SK-N-SH (cell line): ENCODE measurements around the gene ARHGAP36. TPM values are rescaled to one million over a fixed set of nuclear protein-coding genes. Genes with fewer than 3 reads are reported as not detected.

Experiments used
- CTCF ChIA-PET: fragments of 300-600, 350-600 bp; formaldehyde crosslinking; extraction: SDS; loops from one replicate; lab custom pipeline; 2021; lab: Yijun Ruan, JAX
- POLR2A ChIA-PET: fragments of 350-600 bp; sonication (Branson Sonifier 250); formaldehyde crosslinking; extraction: SDS; loops from one replicate; lab custom pipeline; 2020; ENCODE audit warnings: antibody characterized with exemption, inconsistent platforms; lab: Yijun Ruan, JAX
- DNase-seq: peaks from one replicate; pipeline ENCODE4 v3.0.0; 2012
- H2AFZ ChIP-seq: fragments of 200-600 bp; sonication (generic); 2 replicates; pipeline ENCODE4 v1.8.1; 2016; ENCODE audit warnings: antibody characterized with exemption, mild to moderate bottlenecking, low read depth
- H3F3A ChIP-seq: fragments of 200-600 bp; sonication (generic); replicated peaks from 2 replicates; pipeline ENCODE3; 2016; ENCODE audit warnings: antibody characterized with exemption, mild to moderate bottlenecking; ENCODE audit not compliant: insufficient read depth
- H3K27ac ChIP-seq, 2 experiments: fragments of 200-500 bp in 1 of 2; fragments of 200-600 bp in 1 of 2; sonication (Bioruptor generic) in 1 of 2; sonication (generic), shearing (Covaris generic) in 1 of 2; 2 replicates each; pipeline versions ENCODE4 v1.5.1 to v1.6.1; 2014 to 2016; ENCODE audit warnings: low read depth in 2 of 2, inconsistent platforms in 1 of 2, low read length in 1 of 2, mild to moderate bottlenecking in 1 of 2, mixed read lengths in 1 of 2
- H3K27me3 ChIP-seq: fragments of 200-600 bp; sonication (generic), shearing (Covaris generic); 2 replicates; pipeline ENCODE4 v1.6.1; 2016; ENCODE audit warnings: mixed run types; ENCODE audit not compliant: insufficient read depth
- H3K36me3 ChIP-seq, 2 experiments: fragments of 200-500 bp in 1 of 2; fragments of 200-600 bp in 1 of 2; sonication (Bioruptor generic) in 1 of 2; sonication (generic) in 1 of 2; replicated peaks in 1 of 2; 2 replicates each; pipeline versions ENCODE3 to v1.5.1; 2014 to 2016; ENCODE audit warnings: low read length in 1 of 2, mild to moderate bottlenecking in 1 of 2; ENCODE audit not compliant: insufficient read depth in 2 of 2, control insufficient read depth in 1 of 2
- H3K4me1 ChIP-seq, 2 experiments: fragments of 200-500 bp in 1 of 2; fragments of 200-600 bp in 1 of 2; sonication (Bioruptor generic) in 1 of 2; sonication (generic), shearing (Covaris generic) in 1 of 2; 2 replicates each; pipeline versions ENCODE4 v1.5.1 to v1.6.1; 2014 to 2016; ENCODE audit warnings: low read depth in 1 of 2, low read length in 1 of 2, mixed run types in 1 of 2; ENCODE audit not compliant: insufficient read depth in 2 of 2, control insufficient read depth in 1 of 2
- H3K4me2 ChIP-seq: fragments of 200-600 bp; sonication (generic), shearing (Covaris generic); 2 replicates; pipeline ENCODE4 v1.6.1; 2017; ENCODE audit warnings: mixed run types
- H3K4me3 ChIP-seq, 2 experiments: fragments of 200-500 bp in 1 of 2; fragments of 200-600 bp in 1 of 2; sonication (Bioruptor generic) in 1 of 2; sonication (generic), shearing (Covaris generic) in 1 of 2; 2 replicates each; pipeline versions ENCODE4 v1.5.1 to v1.8.1; 2014 to 2016; ENCODE audit warnings: low read depth in 2 of 2, inconsistent platforms in 1 of 2, low read length in 1 of 2, mild to moderate bottlenecking in 1 of 2, mixed read lengths in 1 of 2, moderate library complexity in 1 of 2
- H3K79me2 ChIP-seq: fragments of 200-600 bp; sonication (generic); 2 replicates; pipeline ENCODE4 v1.8.1; 2017; ENCODE audit warnings: mild to moderate bottlenecking; ENCODE audit not compliant: insufficient read depth
- H3K9ac ChIP-seq: fragments of 200-600 bp; sonication (generic); 2 replicates; pipeline ENCODE4 v1.6.1; 2017; ENCODE audit warnings: mixed run types
- H3K9me2 ChIP-seq: fragments of 200-600 bp; sonication (generic); 2 replicates; pipeline ENCODE4 v1.6.1; 2017; ENCODE audit warnings: mixed run types
- H3K9me3 ChIP-seq: fragments of 200-600 bp; sonication (generic); 2 replicates; pipeline ENCODE4 v1.6.1; 2017; ENCODE audit warnings: mixed run types, mild to moderate bottlenecking, moderate library complexity
- H4K20me1 ChIP-seq: fragments of 200-600 bp; sonication (generic); 2 replicates; pipeline ENCODE4 v1.6.1; 2017; ENCODE audit warnings: mild to moderate bottlenecking, mixed run types; ENCODE audit not compliant: insufficient read depth
- EP300 ChIP-seq, 2 experiments: IDR thresholded peaks; 2 replicates each; pipeline versions ENCODE4 v1.4.0 to v1.6.1; 2012; ENCODE audit warnings: borderline replicate concordance in 1 of 2, low read depth in 1 of 2, low read length in 1 of 2
- FOXM1 ChIP-seq: IDR thresholded peaks from 2 replicates; pipeline ENCODE4 v1.4.0; 2012; ENCODE audit warnings: low read depth, mild to moderate bottlenecking
- GABPA ChIP-seq: IDR thresholded peaks from 2 replicates; pipeline ENCODE4 v1.4.0; 2012; ENCODE audit warnings: low read depth, mild to moderate bottlenecking
- RAD21 ChIP-seq: IDR thresholded peaks from 2 replicates; pipeline ENCODE4 v1.6.1; 2012; ENCODE audit warnings: mild to moderate bottlenecking, low read length
- RFX5 ChIP-seq: IDR thresholded peaks from 2 replicates; pipeline ENCODE4 v1.6.1; 2012; ENCODE audit warnings: mild to moderate bottlenecking, improper control_type of control experiment, low read length
- RXRA ChIP-seq: IDR thresholded peaks from 2 replicates; pipeline ENCODE4 v1.4.0; 2012; ENCODE audit warnings: low read depth, mild to moderate bottlenecking, borderline replicate concordance
- SIN3A ChIP-seq: IDR thresholded peaks from 2 replicates; pipeline ENCODE4 v1.6.1; 2012; ENCODE audit warnings: low read depth, mild to moderate bottlenecking, low read length, moderate library complexity, borderline replicate concordance
- SMC3 ChIP-seq: IDR thresholded peaks from 2 replicates; pipeline ENCODE4 v1.6.1; 2012; ENCODE audit warnings: low read depth, low read length, improper control_type of control experiment
- YY1 ChIP-seq: IDR thresholded peaks from 2 replicates; pipeline ENCODE4 v1.4.0; 2012; ENCODE audit warnings: low read depth, mild to moderate bottlenecking
- WGBS: methylation state at CpG from one replicate; pipeline ENCODE4 v1.1.6; 2017; ENCODE audit warnings: low lambda C conversion rate; 5-methylcytosine and 5-hydroxymethylcytosine counted together
- polyA plus RNA-seq, 3 experiments: library from polyadenylated mRNA; depleted of rRNA; stranded (reverse); fragments of >200 nt; gene quantifications; 2 replicates each; pipeline ENCODE4 v1.2.3, GENCODE V29; 2012
- TF ChIP-seq, protein P1 (sequence below): IDR thresholded peaks from 2 replicates; pipeline ENCODE4 v1.4.0; 2012; ENCODE audit warnings: low read depth
- TF ChIP-seq, protein P2 (sequence below): fragments of 150-350 bp; IDR thresholded peaks from 2 replicates; pipeline ENCODE4 v1.6.1; 2017; ENCODE audit warnings: antibody characterized with exemption, low read length, low read depth, borderline replicate concordance
- TF ChIP-seq, protein P3 (sequence below): fragments of 200-600 bp; sonication (generic); IDR thresholded peaks from 2 replicates; pipeline ENCODE4 v1.6.1; 2017; ENCODE audit warnings: antibody characterized with exemption, mild to moderate bottlenecking, moderate library complexity

The ARHGAP36 gene
- polyA plus RNA-seq, 1 of the 3 experiments (the other 2 are of a cell fraction), result 0.23 TPM

DNA sequence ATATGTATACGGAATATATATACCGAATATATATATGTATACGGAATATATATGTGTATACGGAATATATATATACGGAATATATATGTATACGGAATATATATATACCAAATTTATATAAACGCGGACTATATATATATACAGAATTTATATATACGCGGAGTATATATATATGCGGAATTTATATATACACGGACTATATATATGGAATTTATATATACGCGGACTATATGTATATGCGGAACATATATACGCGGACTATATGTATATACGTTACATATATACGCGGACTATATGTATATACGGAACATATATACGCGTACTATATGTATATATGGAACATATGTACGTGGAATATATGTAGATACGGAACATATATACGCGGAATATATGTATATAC lies 78.6 kb downstream of the ARHGAP36 start (continued):
- no peak for TF ChIP-seq FOXM1

DNA sequence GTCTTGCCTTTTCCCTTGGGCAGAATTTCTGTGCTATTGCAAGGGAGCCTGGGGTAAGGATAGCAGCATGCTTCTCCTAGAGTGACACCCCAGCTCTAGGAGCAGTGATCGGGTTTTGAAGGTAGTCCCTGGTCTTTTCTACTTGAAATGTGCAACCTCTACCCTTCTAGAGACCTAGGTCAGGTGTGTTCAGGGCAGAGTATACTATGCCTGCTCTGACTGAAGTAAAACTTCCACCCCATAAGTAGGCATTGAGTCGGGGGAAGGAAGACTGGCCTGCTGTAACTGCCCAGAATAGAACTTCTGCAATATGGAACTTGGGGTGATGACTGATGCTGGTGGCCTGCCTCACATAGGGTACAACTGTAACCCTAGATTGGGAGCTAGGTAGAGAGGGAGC lies 80.9 kb downstream of the ARHGAP36 start:
- H3K9me3 ChIP-seq, result no peaks in the 10 kb centered on the region
- no peak overlapping the region for H3K27ac ChIP-seq
- no peaks in the 10 kb centered on the region for H3K9me2 ChIP-seq
- H2AFZ ChIP-seq, result no peak overlapping the region
- no peaks in the 10 kb centered on the region for H3K79me2 ChIP-seq
- no peaks in the 10 kb centered on the region for H3K4me1 ChIP-seq
- DNase-seq, result no peak
- no peaks in the 10 kb centered on the region for H3K27me3 ChIP-seq
- CTCF ChIA-PET, result no interaction called here
- H3K36me3 ChIP-seq, result no peaks in the 10 kb centered on the region
- WGBS, result 11% methylated on average over 2 of the region's 2 CpGs
- H3F3A ChIP-seq, result peaks cover 10% of the 10 kb centered on the region
- no peak overlapping the region for H3K9ac ChIP-seq
- no peak overlapping the region for H3K4me3 ChIP-seq
- H4K20me1 ChIP-seq, result no peaks in the 10 kb centered on the region
- TF ChIP-seq SMC3, result no peak
- TF ChIP-seq RAD21, result no peak
- TF ChIP-seq, protein P1, sequence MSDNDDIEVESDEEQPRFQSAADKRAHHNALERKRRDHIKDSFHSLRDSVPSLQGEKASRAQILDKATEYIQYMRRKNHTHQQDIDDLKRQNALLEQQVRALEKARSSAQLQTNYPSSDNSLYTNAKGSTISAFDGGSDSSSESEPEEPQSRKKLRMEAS, result no peak
- no peak for TF ChIP-seq RXRA
- no peak for TF ChIP-seq SIN3A
- no peak for TF ChIP-seq GABPA
- TF ChIP-seq, protein P2, sequence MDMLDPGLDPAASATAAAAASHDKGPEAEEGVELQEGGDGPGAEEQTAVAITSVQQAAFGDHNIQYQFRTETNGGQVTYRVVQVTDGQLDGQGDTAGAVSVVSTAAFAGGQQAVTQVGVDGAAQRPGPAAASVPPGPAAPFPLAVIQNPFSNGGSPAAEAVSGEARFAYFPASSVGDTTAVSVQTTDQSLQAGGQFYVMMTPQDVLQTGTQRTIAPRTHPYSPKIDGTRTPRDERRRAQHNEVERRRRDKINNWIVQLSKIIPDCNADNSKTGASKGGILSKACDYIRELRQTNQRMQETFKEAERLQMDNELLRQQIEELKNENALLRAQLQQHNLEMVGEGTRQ, result no peak
- TF ChIP-seq, protein P3, sequence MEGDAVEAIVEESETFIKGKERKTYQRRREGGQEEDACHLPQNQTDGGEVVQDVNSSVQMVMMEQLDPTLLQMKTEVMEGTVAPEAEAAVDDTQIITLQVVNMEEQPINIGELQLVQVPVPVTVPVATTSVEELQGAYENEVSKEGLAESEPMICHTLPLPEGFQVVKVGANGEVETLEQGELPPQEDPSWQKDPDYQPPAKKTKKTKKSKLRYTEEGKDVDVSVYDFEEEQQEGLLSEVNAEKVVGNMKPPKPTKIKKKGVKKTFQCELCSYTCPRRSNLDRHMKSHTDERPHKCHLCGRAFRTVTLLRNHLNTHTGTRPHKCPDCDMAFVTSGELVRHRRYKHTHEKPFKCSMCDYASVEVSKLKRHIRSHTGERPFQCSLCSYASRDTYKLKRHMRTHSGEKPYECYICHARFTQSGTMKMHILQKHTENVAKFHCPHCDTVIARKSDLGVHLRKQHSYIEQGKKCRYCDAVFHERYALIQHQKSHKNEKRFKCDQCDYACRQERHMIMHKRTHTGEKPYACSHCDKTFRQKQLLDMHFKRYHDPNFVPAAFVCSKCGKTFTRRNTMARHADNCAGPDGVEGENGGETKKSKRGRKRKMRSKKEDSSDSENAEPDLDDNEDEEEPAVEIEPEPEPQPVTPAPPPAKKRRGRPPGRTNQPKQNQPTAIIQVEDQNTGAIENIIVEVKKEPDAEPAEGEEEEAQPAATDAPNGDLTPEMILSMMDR, result no peak
- no peak for TF ChIP-seq RFX5
- no peak for TF ChIP-seq EP300 (IDR thresholded peaks at IDR 0.05; ENCODE audit: borderline replicate concordance in 1 of 2, low read depth in 1 of 2, low read length in 1 of 2)
- TF ChIP-seq YY1, result no peak
- TF ChIP-seq, all 33 proteins: peak for 0
- POLR2A ChIA-PET, result no interaction called here
- H3K4me2 ChIP-seq, result no peak overlapping the region

Other genes starting within 250 kb of the ARHGAP36 start
- 8.8 and 12.8 TPM in 2 replicates for gene ENOX2, start 155.1 kb upstream of the ARHGAP36 start, polyA plus RNA-seq (2012; rRNA removed)
- gene IGSF1, start 231.0 kb downstream of the ARHGAP36 start, polyA plus RNA-seq (2012; rRNA removed), result 0.92 and 1.2 TPM in 2 replicates